ENCODE measurements around the gene DUOX2. TPM values are rescaled to one million over a fixed set of nuclear protein-coding genes. Genes with fewer than 3 reads are reported as not detected.
"Not testable (repeated sequence)": the region's sequence is repeated elsewhere in the genome, so short reads cannot be mapped to it uniquely, and the experiment has no call there.

Gene DUOX2
- total and polyA plus RNA-seq, 9 donors = 0.05 to 1.6 (median 0.63) TPM

GRCh38 chr15:45050587-45050986 is 63.4 kb downstream of the DUOX2 start:
- DNase-seq = no peak
- no peaks in the 10 kb centered on the region for H3K36me3 ChIP-seq
- no peak overlapping the region for H3K27ac ChIP-seq
- no peaks in the 10 kb centered on the region for H3K27me3 ChIP-seq
- H3K9me3 ChIP-seq = peaks cover 0 to 7% of the 10 kb centered on the region in 2 donors
- no peaks in the 10 kb centered on the region for H3K4me1 ChIP-seq (ENCODE audit: insufficient read depth)
- WGBS, 3 donors = 95 to 99% (median 95%) methylated on average over 1 of the region's 1 CpG
- H3K4me3 ChIP-seq = no peak overlapping the region
- intact Hi-C loops (cut with DNase I) = no loop called here
- TF ChIP-seq EP300 (IDR thresholded peaks at IDR 0.05) (no peak), POLR2A (IDR thresholded peaks at IDR 0.05) (no peak)
- TF ChIP-seq, protein P1, sequence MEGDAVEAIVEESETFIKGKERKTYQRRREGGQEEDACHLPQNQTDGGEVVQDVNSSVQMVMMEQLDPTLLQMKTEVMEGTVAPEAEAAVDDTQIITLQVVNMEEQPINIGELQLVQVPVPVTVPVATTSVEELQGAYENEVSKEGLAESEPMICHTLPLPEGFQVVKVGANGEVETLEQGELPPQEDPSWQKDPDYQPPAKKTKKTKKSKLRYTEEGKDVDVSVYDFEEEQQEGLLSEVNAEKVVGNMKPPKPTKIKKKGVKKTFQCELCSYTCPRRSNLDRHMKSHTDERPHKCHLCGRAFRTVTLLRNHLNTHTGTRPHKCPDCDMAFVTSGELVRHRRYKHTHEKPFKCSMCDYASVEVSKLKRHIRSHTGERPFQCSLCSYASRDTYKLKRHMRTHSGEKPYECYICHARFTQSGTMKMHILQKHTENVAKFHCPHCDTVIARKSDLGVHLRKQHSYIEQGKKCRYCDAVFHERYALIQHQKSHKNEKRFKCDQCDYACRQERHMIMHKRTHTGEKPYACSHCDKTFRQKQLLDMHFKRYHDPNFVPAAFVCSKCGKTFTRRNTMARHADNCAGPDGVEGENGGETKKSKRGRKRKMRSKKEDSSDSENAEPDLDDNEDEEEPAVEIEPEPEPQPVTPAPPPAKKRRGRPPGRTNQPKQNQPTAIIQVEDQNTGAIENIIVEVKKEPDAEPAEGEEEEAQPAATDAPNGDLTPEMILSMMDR (IDR thresholded peaks at IDR 0.05) = no peak

GRCh38 chr15:45048794-45049631 is 65.0 kb downstream of the DUOX2 start:
- H3K4me3 ChIP-seq = no peak overlapping the region
- no peaks in the 10 kb centered on the region for H3K4me1 ChIP-seq (ENCODE audit: insufficient read depth)
- WGBS, 3 donors = 56 to 58% (median 57%) methylated on average over 7 of the region's 7 CpGs
- peaks cover 0 to 7% of the 10 kb centered on the region in 2 donors for H3K9me3 ChIP-seq
- no peaks in the 10 kb centered on the region for H3K36me3 ChIP-seq
- H3K27me3 ChIP-seq = no peaks in the 10 kb centered on the region
- DNase-seq = no peak
- intact Hi-C loops (cut with DNase I) = no loop called here
- no peak for TF ChIP-seq POLR2A (IDR thresholded peaks at IDR 0.05)
- TF ChIP-seq, protein P1 (IDR thresholded peaks at IDR 0.05) = no peak
- TF ChIP-seq EP300 (IDR thresholded peaks at IDR 0.05) = no peak
- H3K27ac ChIP-seq = no peak overlapping the region

DNA sequence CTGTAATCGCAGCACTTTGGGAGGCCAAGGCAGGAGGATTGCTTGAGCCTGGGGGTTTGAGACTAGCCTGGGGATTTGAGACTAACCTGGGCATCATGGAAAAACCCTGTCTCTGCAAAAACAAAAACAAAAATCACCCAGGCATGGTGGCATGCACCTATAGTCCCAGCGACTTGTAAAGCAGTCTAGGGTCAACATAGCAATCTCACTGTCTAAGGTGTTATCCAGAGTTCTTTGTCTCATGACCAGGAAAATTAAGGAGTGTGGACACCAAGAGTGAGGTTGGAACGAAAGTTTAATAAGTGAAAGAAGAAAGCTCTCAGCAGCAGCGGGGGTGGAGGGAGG is 65.6 kb downstream of the DUOX2 start:
- H3K27ac ChIP-seq, H3K36me3 ChIP-seq, H3K9me3 ChIP-seq: not testable (repeated sequence)

DNA sequence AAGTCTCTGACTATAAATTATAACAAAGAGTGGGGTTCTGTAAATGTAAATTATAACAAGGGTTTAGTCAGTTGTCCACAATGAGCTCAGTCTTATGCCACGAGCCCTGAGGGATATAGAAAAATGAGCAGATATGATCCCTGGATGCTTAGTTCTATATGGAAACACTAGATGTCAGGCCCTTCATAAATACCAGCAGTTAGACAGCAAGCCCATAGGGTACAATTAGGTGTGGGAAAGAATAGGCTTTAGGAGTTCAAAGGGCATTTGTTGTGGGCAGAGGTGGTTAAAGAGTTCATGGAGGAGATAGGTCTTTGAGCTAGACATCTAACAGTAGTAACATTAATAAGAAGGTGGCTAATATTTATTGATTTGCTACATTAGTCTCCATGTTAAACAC is 69.7 kb downstream of the DUOX2 start:
- H3K4me3 ChIP-seq; H3K27ac ChIP-seq; intact Hi-C loops (cut with DNase I); H3K4me1 ChIP-seq (ENCODE audit: insufficient read depth); H3K27me3 ChIP-seq; DNase-seq; H3K9me3 ChIP-seq; H3K36me3 ChIP-seq: not testable (repeated sequence)
- 87% methylated on average over 1 of the region's 1 CpG; no CpG with 5 or more reads in 2 of the 3 donors for WGBS, 3 donors

More for the DNA sequence above, 65.6 kb downstream of the DUOX2 start:
- 69 to 78% (median 76%) methylated on average over 4 of the region's 4 CpGs for WGBS, 3 donors
- H3K27me3 ChIP-seq; DNase-seq; intact Hi-C loops (cut with DNase I); H3K4me3 ChIP-seq; H3K4me1 ChIP-seq (ENCODE audit: insufficient read depth): not testable (repeated sequence)

GRCh38 chr15:45042859-45043258 is 71.1 kb downstream of the DUOX2 start:
- H3K4me1 ChIP-seq (ENCODE audit: insufficient read depth); DNase-seq; H3K27me3 ChIP-seq; H3K4me3 ChIP-seq; H3K27ac ChIP-seq; H3K36me3 ChIP-seq; H3K9me3 ChIP-seq; intact Hi-C loops (cut with DNase I): not testable (repeated sequence)
- 92 to 100% methylated on average over 2 of the region's 2 CpGs; no CpG with 5 or more reads in 1 of the 3 donors for WGBS, 3 donors

Small RNA genes within 50 kb of the gene (small RNA-seq; reads per million reads assigned to genes)
- gene RF00019 = not detected

Other genes with a start within 250 kb of the DUOX2 start
- gene TERB2, start 157.5 kb downstream of the DUOX2 start, total RNA-seq = 1 to 10 TPM in 1 of 7 donors, not detected in 6; 1.8 TPM
- not detected for gene TERB2, start 157.5 kb downstream of the DUOX2 start, polyA plus RNA-seq
- gene SORD, start 91.0 kb downstream of the DUOX2 start, total RNA-seq = 10 to 100 TPM in 3 of 7 donors, 1 to 10 TPM in 4; 3.9 to 10.4 (median 8.3) TPM
- 10 to 100 TPM in 1 of 2 donors, 1 to 10 TPM in 1; 4.3 to 25.0 TPM for gene SORD, start 91.0 kb downstream of the DUOX2 start, polyA plus RNA-seq
- under 1 TPM in 1 of 7 donors, not detected in 6; 0.18 TPM for gene DUOXA2, start 154 bp upstream of the DUOX2 start, total RNA-seq
- under 1 TPM in 1 of 2 donors, not detected in 1; 0.17 TPM for gene DUOXA2, start 154 bp upstream of the DUOX2 start, polyA plus RNA-seq
- 1 to 10 TPM in 4 of 7 donors, under 1 TPM in 3; 0.30 to 4.1 (median 1.2) TPM for gene DUOXA1, start 15.7 kb upstream of the DUOX2 start, total RNA-seq
- under 1 TPM; 0.51 to 0.77 TPM for gene DUOXA1, start 15.7 kb upstream of the DUOX2 start, polyA plus RNA-seq
- 1 to 10 TPM in 5 of 7 donors, under 1 TPM in 2; 0.23 to 9.2 (median 2.2) TPM for gene DUOX1, start 15.8 kb upstream of the DUOX2 start, total RNA-seq
- under 1 TPM; 0.47 to 0.87 TPM for gene DUOX1, start 15.8 kb upstream of the DUOX2 start, polyA plus RNA-seq
- gene SHF, start 73.8 kb upstream of the DUOX2 start, total RNA-seq = 10 to 100 TPM; 18.3 to 45.3 (median 30.5) TPM
- gene SHF, start 73.8 kb upstream of the DUOX2 start, polyA plus RNA-seq = 10 to 100 TPM; 17.5 to 31.2 TPM
- gene SLC28A2, start 138.1 kb upstream of the DUOX2 start, total RNA-seq = under 1 TPM in 3 of 7 donors, not detected in 4; 0.12 to 0.31 (median 0.17) TPM
- under 1 TPM in 1 of 2 donors, not detected in 1; 0.06 TPM for gene SLC28A2, start 138.1 kb upstream of the DUOX2 start, polyA plus RNA-seq

Measured in ovary (tissue), 9 donors.